Measurements from ENCODE around the gene TMEM186. TPM values are rescaled to one million over a fixed set of nuclear protein-coding genes. Genes with fewer than 3 reads are reported as not detected.

TMEM186 gene, protein sequence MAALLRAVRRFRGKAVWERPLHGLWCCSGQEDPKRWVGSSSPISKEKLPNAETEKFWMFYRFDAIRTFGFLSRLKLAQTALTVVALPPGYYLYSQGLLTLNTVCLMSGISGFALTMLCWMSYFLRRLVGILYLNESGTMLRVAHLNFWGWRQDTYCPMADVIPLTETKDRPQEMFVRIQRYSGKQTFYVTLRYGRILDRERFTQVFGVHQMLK
- 10.1 to 16.1 TPM (median 13.9 TPM) in 5 replicates for total RNA-seq (2022; extraction: Qiagen RNA extraction; ENCODE audit: low read depth)

DNA sequence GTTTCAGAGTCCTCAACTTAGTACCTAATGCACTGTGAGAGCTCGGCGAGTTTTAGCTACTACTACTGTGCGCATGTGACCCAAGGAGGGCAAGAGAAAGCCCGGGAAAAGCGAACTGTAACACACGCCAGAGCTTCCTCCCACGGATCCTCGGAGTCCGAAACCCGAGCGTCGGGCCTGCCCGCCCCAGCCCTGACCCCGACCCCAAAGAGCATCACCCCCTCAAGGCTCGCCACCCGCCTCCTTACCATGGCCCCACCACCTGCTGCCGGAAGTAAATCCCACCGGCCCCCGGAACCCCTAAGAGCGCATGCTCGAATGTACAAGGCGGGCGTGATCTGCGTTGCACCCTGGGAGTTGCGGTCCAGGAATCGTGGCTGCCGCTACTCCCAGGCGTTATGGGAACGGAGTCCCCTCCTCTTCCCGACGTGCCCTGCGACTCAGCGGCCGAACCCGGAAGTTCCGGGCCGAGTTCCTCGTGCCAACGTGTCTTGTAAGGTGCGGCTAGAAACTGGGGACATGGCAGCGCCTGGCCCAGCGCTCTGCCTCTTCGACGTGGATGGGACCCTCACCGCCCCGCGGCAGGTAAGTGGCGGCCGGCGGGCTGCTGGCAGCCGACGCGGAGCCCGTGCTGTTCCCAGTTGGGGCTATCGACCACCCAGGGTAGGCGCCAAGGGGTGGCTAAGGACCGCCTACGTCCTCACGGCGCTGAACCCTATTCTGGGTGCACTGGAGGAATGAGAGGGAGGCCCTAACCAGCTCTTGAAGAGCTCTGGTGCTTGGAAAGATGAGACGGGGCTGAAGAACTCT, at the start of gene TMEM186, which contains the start of gene PMM2:
Gene TMEM186, minus strand, starts transcription at position 276 of the 810 bp plus-strand sequence. Its CDS starts 25 bp downstream, at position 251.
Gene PMM2, plus strand, starts transcription at position 476 of the 810 bp plus-strand sequence. Its CDS starts 44 bp downstream, at position 520.

Other genes with a start within 250 kb of the TMEM186 start
- gene TMEM114, start 207.1 kb downstream of the TMEM186 start, total RNA-seq (2022; extraction: Qiagen RNA extraction; ENCODE audit: low read depth) = not detected in 5 replicates
- 20.6 to 24.3 TPM (median 22.5 TPM) in 5 replicates for gene METTL22, start 175.9 kb downstream of the TMEM186 start, total RNA-seq (2022; extraction: Qiagen RNA extraction; ENCODE audit: low read depth)
- 0.15 to 0.47 TPM (median 0.25 TPM) in 5 replicates for gene ABAT, start 123.0 kb downstream of the TMEM186 start, total RNA-seq (2022; extraction: Qiagen RNA extraction; ENCODE audit: low read depth)
- gene PMM2, start 200 bp upstream of the TMEM186 start, total RNA-seq (2022; extraction: Qiagen RNA extraction; ENCODE audit: low read depth) = 87.8 to 119 TPM (median 91.8 TPM) in 5 replicates
- gene CARHSP1, start 71.4 kb upstream of the TMEM186 start, total RNA-seq (2022; extraction: Qiagen RNA extraction; ENCODE audit: low read depth) = 122 to 156 TPM (median 141 TPM) in 5 replicates
- not detected in 5 replicates for gene LITAFD, start 84.7 kb upstream of the TMEM186 start, total RNA-seq (2022; extraction: Qiagen RNA extraction; ENCODE audit: low read depth)
- 60.4 to 91.4 TPM (median 72.4 TPM) in 5 replicates for gene USP7, start 166.3 kb upstream of the TMEM186 start, total RNA-seq (2022; extraction: Qiagen RNA extraction; ENCODE audit: low read depth)